SU-DHL-6 (cell line): ENCODE data around the gene BLOC1S2.

Experiments used
- H2AFZ ChIP-seq: fragments of 200-600 bp; sonication (generic); 2 replicates; pipeline ENCODE4 v1.6.1; 2014; ENCODE audit warnings: low read depth, mild to moderate bottlenecking, moderate library complexity, mixed read lengths, antibody characterized with exemption, low read length; ENCODE audit not compliant: severe bottlenecking
- H3F3A ChIP-seq: fragments of 200-600 bp; shearing (Covaris generic); 2 replicates; pipeline ENCODE4 v1.6.0; 2016; ENCODE audit warnings: antibody characterized with exemption, mild to moderate bottlenecking; ENCODE audit not compliant: insufficient read depth
- H3K27ac ChIP-seq: fragments of 200-600 bp; sonication (generic); 2 replicates; pipeline ENCODE4 v1.5.1; 2016; ENCODE audit warnings: low read depth, mild to moderate bottlenecking, low read length, moderate library complexity, mixed read lengths
- H3K27me3 ChIP-seq: fragments of 200-600 bp; sonication (generic), shearing (Covaris generic); 2 replicates; pipeline ENCODE4 v1.6.0; 2014; ENCODE audit warnings: mild to moderate bottlenecking, low read length
- H3K36me3 ChIP-seq: fragments of 200-600 bp; sonication (generic); 2 replicates; pipeline ENCODE4 v1.6.1; 2014; ENCODE audit warnings: mild to moderate bottlenecking, low read length, mixed read lengths
- H3K4me2 ChIP-seq: fragments of 300-600, 200-600 bp; shearing (Covaris generic), sonication (generic); 2 replicates; pipeline ENCODE4 v1.6.0; 2014; ENCODE audit warnings: low read length, low read depth, mild to moderate bottlenecking; ENCODE audit not compliant: poor library complexity, severe bottlenecking
- H3K4me3 ChIP-seq: fragments of 200-600 bp; sonication (generic); 2 replicates; pipeline ENCODE4 v1.5.1; 2014; ENCODE audit warnings: antibody characterized with exemption, low read length, mild to moderate bottlenecking, mixed read lengths; ENCODE audit not compliant: insufficient read depth, poor library complexity, severe bottlenecking
- H3K79me2 ChIP-seq: fragments of 200-600 bp; sonication (generic); 2 replicates; pipeline ENCODE4 v1.6.1; 2014; ENCODE audit warnings: mild to moderate bottlenecking, low read length, moderate library complexity; ENCODE audit not compliant: insufficient read depth
- H3K9ac ChIP-seq: fragments of 200-600 bp; sonication (generic); 2 replicates; pipeline ENCODE4 v1.7.0; 2014; ENCODE audit warnings: mild to moderate bottlenecking, low read length
- H3K9me2 ChIP-seq: fragments of 200-600 bp; sonication (generic); replicated peaks from 2 replicates; pipeline ENCODE4 v1.6.1; 2014; ENCODE audit warnings: low read length; ENCODE audit not compliant: insufficient read depth
- H3K9me3 ChIP-seq: fragments of 200-600 bp; sonication (generic); 2 replicates; pipeline ENCODE4 v1.6.1; 2014; ENCODE audit warnings: low read length, mixed read lengths; ENCODE audit not compliant: insufficient read depth
- H4K20me1 ChIP-seq: fragments of 200-600 bp; sonication (generic); 2 replicates; pipeline ENCODE4 v1.6.1; 2014; ENCODE audit warnings: low read depth, mild to moderate bottlenecking, antibody characterized with exemption, low read length, moderate library complexity, mixed read lengths
- EZH2phosphoT487 ChIP-seq: fragments of 200-600 bp; sonication (generic), shearing (Covaris generic); conservative IDR thresholded peaks from 2 replicates; pipeline ENCODE4 v1.6.1; 2018; ENCODE audit warnings: mild to moderate bottlenecking, antibody characterized with exemption, low read length, moderate library complexity, mixed read lengths
- TF ChIP-seq, protein P1 (sequence below): fragments of 200-600 bp; sonication (generic); IDR thresholded peaks from one replicate; pipeline ENCODE4 v1.5.1; 2017; ENCODE audit warnings: antibody characterized with exemption, mild to moderate bottlenecking, low read length, moderate library complexity; ENCODE audit not compliant: insufficient read depth, poor library complexity, severe bottlenecking

BLOC1S2 gene

DNA sequence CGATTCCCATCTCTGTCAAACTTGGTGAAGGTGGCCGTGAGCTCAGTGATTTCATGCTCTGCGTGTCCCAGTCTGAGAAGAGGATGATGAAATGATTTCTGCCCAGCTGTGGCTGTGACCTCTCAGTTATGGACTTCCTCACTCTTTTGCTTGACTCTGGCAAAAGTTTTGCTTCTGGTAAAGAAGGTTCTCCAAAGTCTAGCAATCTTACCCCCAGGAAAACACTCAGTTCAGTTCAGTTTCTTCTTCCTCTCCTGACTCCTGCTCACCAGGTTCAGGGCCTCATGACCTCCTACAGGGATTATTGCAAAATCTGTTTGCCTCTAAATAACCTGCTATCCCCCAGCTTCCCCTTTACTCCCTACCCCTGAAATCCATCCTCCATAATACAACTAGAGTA, 4.9 kb upstream of the BLOC1S2 start:
- no peaks in the 10 kb centered on the region for H4K20me1 ChIP-seq
- H3K4me2 ChIP-seq: no peak overlapping the region
- no peak overlapping the region for H2AFZ ChIP-seq
- H3K27me3 ChIP-seq: no peaks in the 10 kb centered on the region
- H3K9me3 ChIP-seq: no peaks in the 10 kb centered on the region
- H3K9ac ChIP-seq: no peak overlapping the region
- no peaks in the 10 kb centered on the region for H3K9me2 ChIP-seq
- no peak overlapping the region for H3K4me3 ChIP-seq
- no peak overlapping the region for H3K27ac ChIP-seq
- peaks cover under 1% of the 10 kb centered on the region for H3K79me2 ChIP-seq
- H3K36me3 ChIP-seq: no peaks in the 10 kb centered on the region
- no peak for TF ChIP-seq EZH2phosphoT487
- TF ChIP-seq, protein P1, sequence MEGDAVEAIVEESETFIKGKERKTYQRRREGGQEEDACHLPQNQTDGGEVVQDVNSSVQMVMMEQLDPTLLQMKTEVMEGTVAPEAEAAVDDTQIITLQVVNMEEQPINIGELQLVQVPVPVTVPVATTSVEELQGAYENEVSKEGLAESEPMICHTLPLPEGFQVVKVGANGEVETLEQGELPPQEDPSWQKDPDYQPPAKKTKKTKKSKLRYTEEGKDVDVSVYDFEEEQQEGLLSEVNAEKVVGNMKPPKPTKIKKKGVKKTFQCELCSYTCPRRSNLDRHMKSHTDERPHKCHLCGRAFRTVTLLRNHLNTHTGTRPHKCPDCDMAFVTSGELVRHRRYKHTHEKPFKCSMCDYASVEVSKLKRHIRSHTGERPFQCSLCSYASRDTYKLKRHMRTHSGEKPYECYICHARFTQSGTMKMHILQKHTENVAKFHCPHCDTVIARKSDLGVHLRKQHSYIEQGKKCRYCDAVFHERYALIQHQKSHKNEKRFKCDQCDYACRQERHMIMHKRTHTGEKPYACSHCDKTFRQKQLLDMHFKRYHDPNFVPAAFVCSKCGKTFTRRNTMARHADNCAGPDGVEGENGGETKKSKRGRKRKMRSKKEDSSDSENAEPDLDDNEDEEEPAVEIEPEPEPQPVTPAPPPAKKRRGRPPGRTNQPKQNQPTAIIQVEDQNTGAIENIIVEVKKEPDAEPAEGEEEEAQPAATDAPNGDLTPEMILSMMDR: no peak
- H3F3A ChIP-seq: no peaks in the 10 kb centered on the region

DNA sequence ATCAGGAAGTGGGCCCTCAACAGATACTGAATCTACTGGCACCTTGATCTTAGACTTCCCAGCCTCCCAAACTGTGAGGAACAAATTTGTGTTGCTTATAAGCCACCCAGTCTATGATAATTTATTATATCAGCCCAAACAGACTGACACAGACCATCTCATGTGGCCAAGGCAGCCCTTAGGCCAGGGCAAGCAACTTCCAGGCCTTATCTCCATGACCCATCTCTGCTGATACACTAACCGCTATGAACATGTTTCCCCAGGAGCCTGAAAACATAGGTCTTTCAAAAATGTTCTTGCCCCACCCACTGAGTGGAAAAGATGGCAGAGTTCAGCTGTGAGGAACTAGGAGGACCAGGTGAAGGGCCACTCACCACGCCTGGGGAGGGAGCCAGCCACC, 3.2 kb upstream of the BLOC1S2 start:
- no peak overlapping the region for H3K27ac ChIP-seq
- H3K27me3 ChIP-seq: no peaks in the 10 kb centered on the region
- no peak overlapping the region for H3K4me2 ChIP-seq
- no peaks in the 10 kb centered on the region for H3K9me2 ChIP-seq
- no peak overlapping the region for H3K9ac ChIP-seq
- peaks cover 17% of the 10 kb centered on the region for H3K79me2 ChIP-seq
- H3F3A ChIP-seq: no peaks in the 10 kb centered on the region
- no peaks in the 10 kb centered on the region for H4K20me1 ChIP-seq
- no peak overlapping the region for H3K4me3 ChIP-seq
- TF ChIP-seq EZH2phosphoT487: no peak
- TF ChIP-seq, protein P1: no peak
- H3K9me3 ChIP-seq: no peaks in the 10 kb centered on the region
- no peak overlapping the region for H2AFZ ChIP-seq
- no peaks in the 10 kb centered on the region for H3K36me3 ChIP-seq

DNA sequence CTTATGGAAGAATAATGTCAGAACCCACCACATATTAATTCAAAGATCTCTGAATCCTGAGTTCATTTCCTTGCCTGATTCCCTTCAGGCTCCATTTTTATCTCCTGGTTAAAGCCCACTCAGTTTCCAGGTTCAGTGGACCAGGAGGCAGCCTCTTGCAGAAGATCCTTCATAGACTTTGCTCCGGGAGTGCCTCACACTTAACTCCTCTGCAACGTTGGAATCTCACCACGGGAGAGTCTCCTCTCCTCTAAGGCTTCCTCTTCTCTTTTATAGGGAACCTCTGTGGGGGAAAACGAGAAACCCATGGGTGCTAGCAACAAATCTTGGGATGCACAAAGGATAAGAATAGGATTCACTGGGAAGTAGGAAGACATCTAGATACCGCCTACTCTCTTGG, 1.7 kb upstream of the BLOC1S2 start:
- Histone ChIP-seq H3K9me3 (no peaks in the 10 kb centered on the region), H3K27me3 (no peaks in the 10 kb centered on the region), H3K27ac (no peak overlapping the region), H4K20me1 (no peaks in the 10 kb centered on the region), H3F3A (no peaks in the 10 kb centered on the region), H3K9ac (no peak overlapping the region), H3K4me3 (no peak overlapping the region), H2AFZ (no peak overlapping the region), H3K4me2 (no peak overlapping the region), H3K36me3 (no peaks in the 10 kb centered on the region), H3K79me2 (peaks cover 31% of the 10 kb centered on the region), H3K9me2 (no peaks in the 10 kb centered on the region)
- TF ChIP-seq, protein P1: no peak
- TF ChIP-seq EZH2phosphoT487: no peak
